ENCODE measurements around the gene FAS.

- TF ChIP-seq POLR2A (IDR thresholded peaks at IDR 0.05), result no peak
- TF ChIP-seq CTCF (IDR thresholded peaks at IDR 0.05), result no peak
These were observed 25.7 kb upstream of the FAS start for GRCh38 chr10:88964869-88965415.
